Bronchial smooth muscle cell (primary cell): Measurements from ENCODE around the gene CHD5. TPM values are rescaled to one million over a fixed set of nuclear protein-coding genes. Genes with fewer than 3 reads are reported as not detected.

Experiments
- total RNA-seq: library from RNA; depleted of rRNA; stranded (reverse); fragments of >200 nt; gene quantifications from 2 replicates; pipeline ENCODE4 v1.2.1, GENCODE V29; 2014

The CHD5 gene
- total RNA-seq: under 0.01 and 0.16 TPM in 2 replicates

GRCh38 chr1:6180268-6180706 is at the start of gene CHD5:
Gene CHD5 (minus strand): TSS chr1:6180321. CDS start chr1:6180023, 298 bp downstream.

GRCh38 chr1:6205849-6206519 is 25.9 kb upstream of the CHD5 start, which contains the start of gene RNF207:
Gene RNF207 (plus strand): TSS chr1:6206119. CDS start chr1:6206536, 417 bp downstream.

DNA sequence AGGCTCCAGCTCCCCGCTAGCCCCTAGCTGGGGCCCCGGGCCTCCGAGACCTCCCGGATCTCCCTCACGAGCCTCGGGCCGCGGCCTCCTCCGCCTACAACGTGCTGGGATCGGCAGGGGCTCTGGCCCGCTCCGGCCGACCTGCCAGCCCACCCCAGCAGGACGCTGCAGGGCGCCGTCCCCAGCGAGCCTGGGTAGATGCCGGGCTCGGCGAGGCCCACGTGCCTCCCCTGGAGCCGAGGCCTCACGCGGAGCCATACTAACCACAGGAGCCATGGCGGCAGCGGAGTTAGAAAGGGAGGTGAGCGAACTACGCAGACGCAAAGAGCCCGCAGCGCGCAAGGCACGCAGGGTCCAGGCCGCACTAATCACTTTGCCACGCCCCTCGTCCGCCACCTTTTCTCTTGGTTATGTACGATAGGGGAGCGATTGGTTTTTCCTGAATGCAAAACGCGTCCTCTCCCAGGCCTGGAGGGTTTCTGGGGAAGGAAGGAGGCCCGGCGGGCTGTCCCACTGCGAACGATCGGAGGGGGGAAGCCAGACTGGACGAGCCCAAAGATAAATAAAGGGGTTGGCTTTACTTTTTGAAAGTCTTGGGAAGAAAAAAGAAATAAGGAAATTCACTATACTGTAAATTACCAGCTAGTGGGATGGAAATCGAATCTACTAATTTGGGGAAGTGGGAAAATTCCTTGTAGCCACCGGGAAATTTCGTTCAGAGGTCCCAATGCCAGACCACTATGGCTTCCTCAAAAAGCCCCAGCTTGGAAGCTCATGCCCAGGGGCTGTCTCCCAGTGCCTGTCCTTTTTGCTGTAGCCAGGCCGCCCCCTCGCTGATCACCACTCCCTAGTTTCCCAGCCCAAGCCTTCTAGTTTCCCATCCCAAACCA is 19.4 kb upstream of the CHD5 start, which contains the start of gene RPL22:
Gene RPL22 (minus strand): TSS at position 298 of the 890 bp plus-strand sequence. CDS start 22 bp downstream, at position 276.

Other genes with a start within 250 kb of the CHD5 start
- gene NPHP4, start 187.9 kb downstream of the CHD5 start, total RNA-seq: 3.9 TPM in 2 replicates
- gene KCNAB2, start 134.4 kb downstream of the CHD5 start, total RNA-seq: 3.9 and 5.8 TPM in 2 replicates
- 148 and 175 TPM in 2 replicates for gene RPL22, start 19.3 kb upstream of the CHD5 start, total RNA-seq
- gene RNF207, start 25.8 kb upstream of the CHD5 start, total RNA-seq: 10.1 and 17.1 TPM in 2 replicates
- 44.0 and 49.6 TPM in 2 replicates for gene ICMT, start 55.6 kb upstream of the CHD5 start, total RNA-seq
- not detected in 2 replicates for gene HES3, start 63.9 kb upstream of the CHD5 start, total RNA-seq
- gene GPR153, start 80.8 kb upstream of the CHD5 start, total RNA-seq: 6.6 and 11.3 TPM in 2 replicates
- gene ACOT7, start 213.4 kb upstream of the CHD5 start, total RNA-seq: 15.9 and 26.6 TPM in 2 replicates
- 0.09 and 0.16 TPM in 2 replicates for gene HES2, start 239.6 kb upstream of the CHD5 start, total RNA-seq
- 0.17 TPM in 1 of 2 replicates, not detected in the other for gene ESPN, start 244.5 kb upstream of the CHD5 start, total RNA-seq